NCI-H510A (cell line): ENCODE data around the gene SLC11A1.

Experiments used
- DNase-seq: peaks from one replicate; lab custom pipeline; 2025; lab: John Stamatoyannopoulos, UW

The SLC11A1 gene

GRCh38 chr2:218367415-218368149 is 14.5 kb upstream of the SLC11A1 start:
- DNase-seq = no peak

- DNase-seq = no peak
These were observed 13.9 kb upstream of the SLC11A1 start for GRCh38 chr2:218368150-218368528.

GRCh38 chr2:218368621-218369153 is 13.4 kb upstream of the SLC11A1 start:
- DNase-seq = peak; percentile 53

GRCh38 chr2:218369330-218369729 is 12.7 kb upstream of the SLC11A1 start:
- peak; percentile 60 for DNase-seq

- DNase-seq = no peak
These were observed 11.5 kb upstream of the SLC11A1 start for GRCh38 chr2:218370410-218371063.

- no peak for DNase-seq
These were observed 10.1 kb upstream of the SLC11A1 start for GRCh38 chr2:218371983-218372350.

GRCh38 chr2:218374795-218375194 is 7.3 kb upstream of the SLC11A1 start:
- no peak for DNase-seq

- no peak for DNase-seq
These were observed 6.9 kb upstream of the SLC11A1 start for GRCh38 chr2:218375212-218375611.

- no peak for DNase-seq
These were observed 4.0 kb upstream of the SLC11A1 start for GRCh38 chr2:218378053-218378452.

GRCh38 chr2:218382785-218383184 is 712 bp downstream of the SLC11A1 start:
- DNase-seq = no peak

GRCh38 chr2:218383892-218384519 is 1.9 kb downstream of the SLC11A1 start:
- no peak for DNase-seq

- DNase-seq = no peak
These were observed 2.9 kb downstream of the SLC11A1 start for GRCh38 chr2:218384975-218385374.

- DNase-seq = no peak
These were observed 4.7 kb downstream of the SLC11A1 start for GRCh38 chr2:218386505-218387368.

- DNase-seq = peak; percentile 87
These were observed 5.5 kb downstream of the SLC11A1 start for GRCh38 chr2:218387369-218388194.

- DNase-seq = no peak
These were observed 7.5 kb downstream of the SLC11A1 start for GRCh38 chr2:218389333-218390150.

- DNase-seq = no peak
These were observed 9.1 kb downstream of the SLC11A1 start for GRCh38 chr2:218391202-218391601.

- DNase-seq = no peak
These were observed 10.4 kb downstream of the SLC11A1 start for GRCh38 chr2:218392459-218392858.

- no peak for DNase-seq
These were observed 10.9 kb downstream of the SLC11A1 start for GRCh38 chr2:218392891-218393462.

- no peak for DNase-seq
These were observed 11.7 kb downstream of the SLC11A1 start for GRCh38 chr2:218393750-218394290.
